CD14-positive monocyte (primary cell): ENCODE results near the gene SLAMF6. TPM values are rescaled to one million over a fixed set of nuclear protein-coding genes. Genes with fewer than 3 reads are reported as not detected.
"Not testable (repeated sequence)": the region's sequence is repeated elsewhere in the genome, so short reads cannot be mapped to it uniquely, and the experiment has no call there.

Source experiments
- DNase-seq, 3 donors: peaks; one replicate each; pipeline ENCODE4 v3.0.0-alpha.2; 2011 to 2022
- H2AFZ ChIP-seq: 2 replicates; pipeline ENCODE4 v1.6.0; 2012; ENCODE audit warnings: mild to moderate bottlenecking, low read depth, low read length, inconsistent platforms; ENCODE audit not compliant: insufficient read depth, poor library complexity, severe bottlenecking
- H3K27ac ChIP-seq, 2 donors: 1 replicate in 1 of 2; 2 replicates in 1 of 2; pipeline ENCODE4 v1.5.1; 2012 to 2013; ENCODE audit warnings: low read length in 2 of 2, control low read depth in 1 of 2, inconsistent platforms in 1 of 2, low read depth in 1 of 2, mild to moderate bottlenecking in 1 of 2
- H3K27me3 ChIP-seq, 2 donors: one replicate each; pipeline versions ENCODE4 v1.6.0 to v1.6.1; 2011 to 2013; ENCODE audit warnings: low read length in 2 of 2; ENCODE audit not compliant: control insufficient read depth in 2 of 2, insufficient read depth in 2 of 2
- H3K36me3 ChIP-seq, 2 donors: replicated peaks in 1 of 2; 1 replicate in 1 of 2; 2 replicates in 1 of 2; pipeline versions ENCODE4 v1.5.1 to v1.6.1; 2012 to 2013; ENCODE audit warnings: low read length in 2 of 2, control low read depth in 1 of 2, inconsistent platforms in 1 of 2, mild to moderate bottlenecking in 1 of 2; ENCODE audit not compliant: insufficient read depth in 2 of 2, control insufficient read depth in 1 of 2
- H3K4me1 ChIP-seq, 2 donors: 1 replicate in 1 of 2; 2 replicates in 1 of 2; pipeline versions ENCODE4 v1.5.1 to v1.6.1; 2012 to 2013; ENCODE audit warnings: low read length in 2 of 2, control low read depth in 1 of 2, inconsistent platforms in 1 of 2, mild to moderate bottlenecking in 1 of 2, moderate library complexity in 1 of 2; ENCODE audit not compliant: insufficient read depth in 2 of 2, control insufficient read depth in 1 of 2
- H3K4me2 ChIP-seq: replicated peaks from 2 replicates; pipeline ENCODE3; 2012; ENCODE audit warnings: low read length, moderate library complexity, mild to moderate bottlenecking; ENCODE audit not compliant: poor library complexity, severe bottlenecking; ENCODE audit errors: extremely low read depth
- H3K4me3 ChIP-seq, 3 experiments: fragments of 200-600 bp in 1 of 3; sonication (generic) in 1 of 3; replicated peaks in 1 of 3; 1 replicate in 2 of 3; 2 replicates in 1 of 3; pipeline ENCODE4 v1.5.1; 2011 to 2013; ENCODE audit warnings: low read length in 3 of 3, mild to moderate bottlenecking in 3 of 3, control low read depth in 2 of 3, low read depth in 2 of 3, inconsistent platforms in 1 of 3, moderate library complexity in 1 of 3
- H3K79me2 ChIP-seq: 2 replicates; pipeline ENCODE4 v1.6.0; 2012; ENCODE audit warnings: mild to moderate bottlenecking, control low read depth, inconsistent platforms, low read length, moderate library complexity; ENCODE audit not compliant: insufficient read depth
- H3K9ac ChIP-seq: 2 replicates; pipeline ENCODE4 v1.6.0; 2017; ENCODE audit warnings: low read length, mild to moderate bottlenecking; ENCODE audit not compliant: insufficient read depth, poor library complexity, severe bottlenecking
- H3K9me3 ChIP-seq, 2 donors: replicated peaks in 1 of 2; 1 replicate in 1 of 2; 2 replicates in 1 of 2; pipeline versions ENCODE4 v1.5.1 to v1.6.1; 2012 to 2013; ENCODE audit warnings: low read length in 2 of 2, control low read depth in 1 of 2; ENCODE audit not compliant: control insufficient read depth in 1 of 2, insufficient read depth in 1 of 2
- H4K20me1 ChIP-seq: 2 replicates; pipeline ENCODE4 v1.6.0; 2012; ENCODE audit warnings: mild to moderate bottlenecking, low read length, control low read depth, moderate library complexity; ENCODE audit not compliant: insufficient read depth
- H3K27ac Mint-ChIP-seq, 7 donors: one replicate each; pipeline ENCODE4 v1.8.0; 2020; ENCODE audit warnings: mild to moderate bottlenecking in 7 of 7, mixed read lengths in 7 of 7, moderate library complexity in 6 of 7, inconsistent platforms in 2 of 7
- H3K27me3 Mint-ChIP-seq, 3 donors: one replicate each; pipeline ENCODE4 v1.8.0; 2021 to 2022; ENCODE audit warnings: low read depth in 3 of 3, mild to moderate bottlenecking in 3 of 3, mixed read lengths in 3 of 3, moderate library complexity in 3 of 3, inconsistent platforms in 1 of 3
- H3K36me3 Mint-ChIP-seq, 2 donors: one replicate each; pipeline ENCODE4 v1.8.0; 2020; ENCODE audit warnings: mixed read lengths in 2 of 2, inconsistent platforms in 1 of 2, mild to moderate bottlenecking in 1 of 2
- H3K4me1 Mint-ChIP-seq: one replicate; pipeline ENCODE4 v1.8.0; 2020; ENCODE audit warnings: mild to moderate bottlenecking, mixed read lengths
- H3K4me3 Mint-ChIP-seq, 2 donors: one replicate each; pipeline ENCODE4 v1.8.0; 2020; ENCODE audit warnings: mild to moderate bottlenecking in 2 of 2, mixed read lengths in 2 of 2, moderate library complexity in 1 of 2
- H3K9me3 Mint-ChIP-seq, 7 donors: one replicate each; pipeline ENCODE4 v1.8.0; 2020 to 2022; ENCODE audit warnings: mixed read lengths in 7 of 7, mild to moderate bottlenecking in 6 of 7, moderate library complexity in 6 of 7, inconsistent platforms in 2 of 7
- WGBS: methylation state at CpG from one replicate; pipeline ENCODE4 v1.1.5; 2013; ENCODE audit warnings: missing lambda C conversion rate; ENCODE audit not compliant: insufficient coverage; 5-methylcytosine and 5-hydroxymethylcytosine counted together
- intact Hi-C, 2 donors: fragments of 100-400 bp; cut with micrococcal nuclease; formaldehyde crosslinking; loops; one replicate each; pipeline versions ENCODE4 v1.15.0 to v1.15.1; 2023
- polyA plus RNA-seq, 3 donors: library from polyadenylated mRNA; depleted of rRNA in 1 of 3; unstranded in 2 of 3; stranded (reverse) in 1 of 3; fragments of 300-500 nt in 2 of 3; fragments of >200 nt in 1 of 3; fragmentation: Illumina TruSeq in 2 of 3; gene quantifications; 1 replicate in 2 of 3; 2 replicates in 1 of 3; pipeline ENCODE4 v1.2.3, GENCODE V29; 2012 to 2021
- TF ChIP-seq, protein P1 (sequence below): fragments of 200-600 bp; IDR thresholded peaks from one replicate; pipeline ENCODE4 v1.8.0; 2022; ENCODE audit warnings: antibody characterized with exemption, mild to moderate bottlenecking

Gene SLAMF6
- polyA plus RNA-seq, 3 donors: 0.32 to 0.72 (median 0.50) TPM

DNA sequence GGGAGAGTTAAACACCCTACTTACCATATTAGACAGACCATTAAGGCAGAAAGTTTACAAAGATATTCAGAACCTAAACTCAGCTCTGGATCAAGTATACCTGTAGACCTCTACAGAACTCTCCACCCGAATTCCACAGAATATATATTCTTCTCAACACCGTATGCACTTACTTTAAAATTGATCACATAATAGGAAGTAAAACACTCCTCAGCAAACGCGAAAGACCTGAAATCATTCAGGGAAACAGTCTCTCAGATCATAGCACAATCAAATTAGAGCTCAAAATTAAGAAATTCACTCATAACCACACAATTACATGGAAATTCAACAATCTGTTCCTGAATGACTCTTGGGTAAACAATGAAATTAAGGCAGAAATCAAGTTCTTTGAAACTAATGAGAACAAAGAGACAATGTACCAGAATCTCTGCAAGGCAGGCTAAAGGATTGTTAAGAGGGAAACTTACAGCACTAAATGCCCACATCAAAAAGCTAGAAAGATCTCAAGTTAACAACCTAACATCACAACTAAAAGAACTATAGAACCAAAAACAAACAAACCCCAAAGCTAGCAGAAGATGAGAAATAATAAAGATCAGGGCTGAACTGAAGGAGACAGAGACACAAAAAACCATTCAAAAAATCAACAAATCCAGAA, 37.1 kb upstream of the SLAMF6 start:
- Histone ChIP-seq H3K4me1 (peaks cover 16 to 43% of the 10 kb centered on the region in 2 donors), H3K4me2 (no peak overlapping the region), H3K27ac (peak overlapping the region in 1 of 2 donors; percentile 42), H4K20me1 (no peaks in the 10 kb centered on the region), H3K4me3 (no peak overlapping the region), H3K36me3 (peaks cover 11 to 39% of the 10 kb centered on the region in 2 donors), H3K9ac (no peak overlapping the region), H3K79me2 (peaks cover 100% of the 10 kb centered on the region), H3K9me3 (no peaks in the 10 kb centered on the region), H2AFZ (no peak overlapping the region), H3K27me3 (no peaks in the 10 kb centered on the region)
- WGBS: 56% methylated on average over 4 of the region's 4 CpGs
- intact Hi-C loops: no loop called here
- TF ChIP-seq, protein P1, sequence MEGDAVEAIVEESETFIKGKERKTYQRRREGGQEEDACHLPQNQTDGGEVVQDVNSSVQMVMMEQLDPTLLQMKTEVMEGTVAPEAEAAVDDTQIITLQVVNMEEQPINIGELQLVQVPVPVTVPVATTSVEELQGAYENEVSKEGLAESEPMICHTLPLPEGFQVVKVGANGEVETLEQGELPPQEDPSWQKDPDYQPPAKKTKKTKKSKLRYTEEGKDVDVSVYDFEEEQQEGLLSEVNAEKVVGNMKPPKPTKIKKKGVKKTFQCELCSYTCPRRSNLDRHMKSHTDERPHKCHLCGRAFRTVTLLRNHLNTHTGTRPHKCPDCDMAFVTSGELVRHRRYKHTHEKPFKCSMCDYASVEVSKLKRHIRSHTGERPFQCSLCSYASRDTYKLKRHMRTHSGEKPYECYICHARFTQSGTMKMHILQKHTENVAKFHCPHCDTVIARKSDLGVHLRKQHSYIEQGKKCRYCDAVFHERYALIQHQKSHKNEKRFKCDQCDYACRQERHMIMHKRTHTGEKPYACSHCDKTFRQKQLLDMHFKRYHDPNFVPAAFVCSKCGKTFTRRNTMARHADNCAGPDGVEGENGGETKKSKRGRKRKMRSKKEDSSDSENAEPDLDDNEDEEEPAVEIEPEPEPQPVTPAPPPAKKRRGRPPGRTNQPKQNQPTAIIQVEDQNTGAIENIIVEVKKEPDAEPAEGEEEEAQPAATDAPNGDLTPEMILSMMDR: no peak
- H3K36me3 Mint-ChIP-seq: peaks cover 38 to 51% of the 10 kb centered on the region in 2 donors
- peak overlapping the region in 6 of 7 donors; percentile 58 to 87 (median 71) for H3K27ac Mint-ChIP-seq
- peaks cover 4 to 9% (median 8%) of the 10 kb centered on the region in 7 donors for H3K9me3 Mint-ChIP-seq
- H3K4me1 Mint-ChIP-seq: peaks cover 51% of the 10 kb centered on the region
- H3K4me3 Mint-ChIP-seq: no peak overlapping the region
- H3K27me3 Mint-ChIP-seq: peaks cover 0 to 2% (median 0%) of the 10 kb centered on the region in 3 donors
- no peak for DNase-seq

DNA sequence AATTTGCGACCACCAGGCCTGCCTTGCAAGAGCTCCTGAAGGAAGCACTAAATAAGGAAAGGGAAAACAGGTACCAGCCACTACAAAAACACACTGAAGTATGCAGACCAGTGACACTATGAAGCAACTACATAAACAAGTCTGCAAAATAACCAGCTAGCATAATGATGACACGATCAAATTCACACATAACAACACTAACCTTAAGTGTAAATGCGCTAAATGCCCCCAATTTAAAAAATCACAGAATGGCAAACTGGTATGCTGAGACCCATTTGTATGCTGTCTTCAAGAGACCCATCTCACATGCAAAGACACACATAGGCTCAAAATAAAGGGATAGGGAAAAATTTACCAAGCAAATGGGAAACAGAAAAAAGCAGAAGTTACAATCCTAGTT, 36.4 kb upstream of the SLAMF6 start:
- intact Hi-C loops, H3K9me3 Mint-ChIP-seq, H3K9ac ChIP-seq, H4K20me1 ChIP-seq, DNase-seq, H3K27me3 Mint-ChIP-seq, H3K4me2 ChIP-seq, H3K4me3 ChIP-seq, H3K27me3 ChIP-seq, H3K9me3 ChIP-seq, H2AFZ ChIP-seq: not testable (repeated sequence)
- peak overlapping the region in 1 of 2 donors; percentile 14 for H3K4me3 Mint-ChIP-seq
- peak overlapping the region in 6 of 7 donors; percentile 54 to 82 (median 66) for H3K27ac Mint-ChIP-seq
- Histone ChIP-seq H3K79me2 (peaks cover 100% of the 10 kb centered on the region), H3K27ac (peak overlapping the region in 1 of 2 donors; percentile 42), H3K36me3 (peaks cover 8 to 33% of the 10 kb centered on the region in 2 donors), H3K4me1 (peaks cover 16 to 36% of the 10 kb centered on the region in 2 donors)
- no CpG with 5 or more reads among the region's 3 CpGs for WGBS
- peaks cover 32 to 48% of the 10 kb centered on the region in 2 donors for H3K36me3 Mint-ChIP-seq
- H3K4me1 Mint-ChIP-seq: peaks cover 46% of the 10 kb centered on the region
